K562 (cell line): ENCODE results near the gene IL2RG. TPM values are rescaled to one million over a fixed set of nuclear protein-coding genes. Genes with fewer than 3 reads are reported as not detected.

Experiments
- BMI1 ChIP-seq: fragments of 150-350 bp; IDR thresholded peaks from 2 replicates; pipeline ENCODE4 v1.6.1; 2014; ENCODE audit warnings: low read length
- CBFA2T3 ChIP-seq: fragments of 450-650 bp; IDR thresholded peaks from 2 replicates; pipeline ENCODE4 v1.6.1; 2017
- ESRRB ChIP-seq: fragments of 250-450 bp; sonication (Bioruptor Pico); IDR thresholded peaks from 2 replicates; pipeline ENCODE4 v1.5.0; 2020; ENCODE audit warnings: mild to moderate bottlenecking, moderate library complexity, borderline replicate concordance
- HMG20A ChIP-seq: fragments of 450-650 bp; formaldehyde crosslinking; conservative IDR thresholded peaks from 2 replicates; pipeline ENCODE4 v1.4.0; 2020; ENCODE audit warnings: mild to moderate bottlenecking, mixed read lengths
- PHF8 ChIP-seq: fragments of 200-600 bp; sonication (generic); IDR thresholded peaks from 2 replicates; pipeline ENCODE4 v1.6.1; 2012; ENCODE audit warnings: mixed run types, mild to moderate bottlenecking, inconsistent platforms, low read length, moderate library complexity, borderline replicate concordance
- SMARCA5 ChIP-seq: fragments of 450-650 bp; IDR thresholded peaks from 2 replicates; pipeline ENCODE4 v1.6.1; 2016
- SMC3 ChIP-seq: conservative IDR thresholded peaks from 2 replicates; pipeline ENCODE4 v1.6.1; 2011; ENCODE audit warnings: low read depth, low read length, improper control_type of control experiment; ENCODE audit not compliant: insufficient read depth
- STAT5B ChIP-seq: fragments of 250-450 bp; sonication (Bioruptor Pico); IDR thresholded peaks from 2 replicates; pipeline ENCODE4 v1.8.0; 2021; ENCODE audit warnings: mild to moderate bottlenecking, inconsistent platforms
- TAF15 ChIP-seq: fragments of 200-400 bp; formaldehyde crosslinking; IDR thresholded peaks from 2 replicates; pipeline ENCODE4 v1.6.1; 2017; ENCODE audit warnings: mild to moderate bottlenecking, low read depth, low read length, moderate library complexity
- ZNF3 ChIP-seq: fragments of 250-450 bp; sonication (Bioruptor Pico); IDR thresholded peaks from 2 replicates; pipeline ENCODE4 v1.5.0; 2021; ENCODE audit warnings: mild to moderate bottlenecking, moderate library complexity
- polyA plus RNA-seq, 8 experiments: library from polyadenylated mRNA; depleted of rRNA in 4 of 8; stranded (reverse) in 5 of 8; unstranded in 3 of 8; fragments of >200 nt; fragmentation: Nextera tagmentation in 2 of 8; fragmentation: Illumina TruSeq in 1 of 8; extraction: Ambion mirVana in 2 of 8; extraction: Trizol in 1 of 8; gene quantifications; 2 replicates each; pipeline versions ENCODE4 v1.2.1 to v1.2.3, GENCODE V29; 2011 to 2014; ENCODE audit warnings: inconsistent platforms in 1 of 8, missing spikeins in 1 of 8
- total RNA-seq, 7 experiments: library from RNA; depleted of rRNA in 6 of 7; stranded (reverse); fragments of >200 nt in 6 of 7; fragmentation: Illumina TruSeq in 2 of 7; extraction: Trizol in 2 of 7; gene quantifications; 2 replicates each; pipeline versions ENCODE4 v1.2.1 to v1.2.3, GENCODE V29; 2011 to 2021; ENCODE audit warnings: low replicate concordance in 1 of 7
- TF ChIP-seq, protein P1 (sequence below): fragments of 250-450 bp; sonication (Bioruptor Pico); IDR thresholded peaks from 2 replicates; pipeline ENCODE4 v1.4.0; 2020; ENCODE audit warnings: borderline replicate concordance
- TF ChIP-seq, protein P2 (sequence below): fragments of 250-450 bp; sonication (Bioruptor Pico); IDR thresholded peaks from 2 replicates; pipeline ENCODE4 v1.8.0; 2022; ENCODE audit warnings: moderate library complexity, mild to moderate bottlenecking, inconsistent platforms
- TF ChIP-seq, protein P3 (sequence below): fragments of 450-650 bp; IDR thresholded peaks from 2 replicates; pipeline ENCODE4 v1.6.1; 2016
- TF ChIP-seq, protein P4 (sequence below): IDR thresholded peaks from 2 replicates; pipeline ENCODE4 v1.6.1; 2011; ENCODE audit warnings: borderline replicate concordance, low read depth, mild to moderate bottlenecking, moderate library complexity, low read length; ENCODE audit not compliant: insufficient read depth, poor library complexity, severe bottlenecking
- TF ChIP-seq, protein P5 (sequence below): sonication (generic); formaldehyde crosslinking; IDR thresholded peaks from 2 replicates; pipeline ENCODE4 v1.4.0; 2020; ENCODE audit warnings: mild to moderate bottlenecking, missing genetic modification reagents
- TF ChIP-seq, protein P6 (sequence below): fragments of 250-450 bp; sonication (Bioruptor Pico); IDR thresholded peaks from 2 replicates; pipeline ENCODE4 v1.8.0; 2021; ENCODE audit warnings: moderate library complexity, mild to moderate bottlenecking, inconsistent platforms
- TF ChIP-seq, protein P7 (sequence below): IDR thresholded peaks from 2 replicates; pipeline ENCODE4 v1.6.1; 2011; ENCODE audit not compliant: insufficient read length; ENCODE audit errors: extremely low read depth

Gene IL2RG
- total and polyA plus RNA-seq, 9 of the 15 experiments (the other 6 are each of a cell fraction or from before 2014, with no cell fraction given), result 5.5 to 55.4 (median 19.7) TPM

DNA sequence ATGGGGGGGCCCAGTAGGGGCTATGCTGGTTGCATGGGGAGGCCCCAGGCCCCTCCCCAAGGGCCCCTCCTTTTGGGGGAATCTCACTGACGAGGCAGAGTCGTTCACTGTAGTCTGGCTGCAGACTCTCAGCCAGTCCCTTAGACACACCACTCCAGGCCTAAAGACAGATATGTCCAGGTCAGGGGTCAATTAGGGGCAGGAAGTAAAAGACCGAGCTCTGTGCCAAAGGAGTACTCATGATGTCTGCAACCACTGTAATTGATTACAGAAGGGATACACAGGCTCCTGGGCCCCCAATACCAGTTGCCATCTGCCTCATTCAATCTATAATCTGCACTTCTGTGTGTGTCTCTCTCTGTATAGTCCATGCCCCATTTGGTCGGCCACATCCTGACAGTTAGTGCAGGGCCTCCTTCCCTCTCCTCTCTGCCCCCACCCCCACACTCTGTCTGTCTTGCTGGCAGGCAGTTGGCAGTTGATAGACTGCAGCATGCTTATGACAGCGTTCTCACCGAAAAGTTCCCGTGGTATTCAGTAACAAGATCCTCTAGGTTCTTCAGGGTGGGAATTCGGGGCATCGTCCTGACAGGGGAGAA is 3.5 kb downstream of the IL2RG start (continued):
- TF ChIP-seq, protein P1, sequence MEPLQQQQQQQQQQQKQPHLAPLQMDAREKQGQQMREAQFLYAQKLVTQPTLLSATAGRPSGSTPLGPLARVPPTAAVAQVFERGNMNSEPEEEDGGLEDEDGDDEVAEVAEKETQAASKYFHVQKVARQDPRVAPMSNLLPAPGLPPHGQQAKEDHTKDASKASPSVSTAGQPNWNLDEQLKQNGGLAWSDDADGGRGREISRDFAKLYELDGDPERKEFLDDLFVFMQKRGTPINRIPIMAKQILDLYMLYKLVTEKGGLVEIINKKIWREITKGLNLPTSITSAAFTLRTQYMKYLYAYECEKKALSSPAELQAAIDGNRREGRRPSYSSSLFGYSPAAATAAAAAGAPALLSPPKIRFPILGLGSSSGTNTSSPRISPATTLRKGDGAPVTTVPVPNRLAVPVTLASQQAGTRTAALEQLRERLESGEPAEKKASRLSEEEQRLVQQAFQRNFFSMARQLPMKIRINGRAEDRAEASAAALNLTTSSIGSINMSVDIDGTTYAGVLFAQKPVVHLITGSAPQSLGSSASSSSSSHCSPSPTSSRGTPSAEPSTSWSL, result no peak
- no peak for TF ChIP-seq SMARCA5
- TF ChIP-seq, protein P2, sequence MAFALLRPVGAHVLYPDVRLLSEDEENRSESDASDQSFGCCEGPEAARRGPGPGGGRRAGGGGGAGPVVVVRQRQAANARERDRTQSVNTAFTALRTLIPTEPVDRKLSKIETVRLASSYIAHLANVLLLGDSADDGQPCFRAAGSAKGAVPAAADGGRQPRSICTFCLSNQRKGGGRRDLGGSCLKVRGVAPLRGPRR (CRISPR knock-in tag), result no peak
- TF ChIP-seq, protein P3, sequence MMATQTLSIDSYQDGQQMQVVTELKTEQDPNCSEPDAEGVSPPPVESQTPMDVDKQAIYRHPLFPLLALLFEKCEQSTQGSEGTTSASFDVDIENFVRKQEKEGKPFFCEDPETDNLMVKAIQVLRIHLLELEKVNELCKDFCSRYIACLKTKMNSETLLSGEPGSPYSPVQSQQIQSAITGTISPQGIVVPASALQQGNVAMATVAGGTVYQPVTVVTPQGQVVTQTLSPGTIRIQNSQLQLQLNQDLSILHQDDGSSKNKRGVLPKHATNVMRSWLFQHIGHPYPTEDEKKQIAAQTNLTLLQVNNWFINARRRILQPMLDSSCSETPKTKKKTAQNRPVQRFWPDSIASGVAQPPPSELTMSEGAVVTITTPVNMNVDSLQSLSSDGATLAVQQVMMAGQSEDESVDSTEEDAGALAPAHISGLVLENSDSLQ, result peak; percentile 27; the same call in 1 of the 2 replicates
- no peak for TF ChIP-seq HMG20A (CRISPR knock-in tag)
- TF ChIP-seq, protein P4, sequence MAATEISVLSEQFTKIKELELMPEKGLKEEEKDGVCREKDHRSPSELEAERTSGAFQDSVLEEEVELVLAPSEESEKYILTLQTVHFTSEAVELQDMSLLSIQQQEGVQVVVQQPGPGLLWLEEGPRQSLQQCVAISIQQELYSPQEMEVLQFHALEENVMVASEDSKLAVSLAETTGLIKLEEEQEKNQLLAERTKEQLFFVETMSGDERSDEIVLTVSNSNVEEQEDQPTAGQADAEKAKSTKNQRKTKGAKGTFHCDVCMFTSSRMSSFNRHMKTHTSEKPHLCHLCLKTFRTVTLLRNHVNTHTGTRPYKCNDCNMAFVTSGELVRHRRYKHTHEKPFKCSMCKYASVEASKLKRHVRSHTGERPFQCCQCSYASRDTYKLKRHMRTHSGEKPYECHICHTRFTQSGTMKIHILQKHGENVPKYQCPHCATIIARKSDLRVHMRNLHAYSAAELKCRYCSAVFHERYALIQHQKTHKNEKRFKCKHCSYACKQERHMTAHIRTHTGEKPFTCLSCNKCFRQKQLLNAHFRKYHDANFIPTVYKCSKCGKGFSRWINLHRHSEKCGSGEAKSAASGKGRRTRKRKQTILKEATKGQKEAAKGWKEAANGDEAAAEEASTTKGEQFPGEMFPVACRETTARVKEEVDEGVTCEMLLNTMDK, result no peak
- TF ChIP-seq ESRRB, result no peak
- no peak for TF ChIP-seq STAT5B (CRISPR knock-in tag)
- TF ChIP-seq ZNF3 (CRISPR knock-in tag), result no peak
- no peak for TF ChIP-seq BMI1
- TF ChIP-seq TAF15, result no peak
- TF ChIP-seq, protein P5, sequence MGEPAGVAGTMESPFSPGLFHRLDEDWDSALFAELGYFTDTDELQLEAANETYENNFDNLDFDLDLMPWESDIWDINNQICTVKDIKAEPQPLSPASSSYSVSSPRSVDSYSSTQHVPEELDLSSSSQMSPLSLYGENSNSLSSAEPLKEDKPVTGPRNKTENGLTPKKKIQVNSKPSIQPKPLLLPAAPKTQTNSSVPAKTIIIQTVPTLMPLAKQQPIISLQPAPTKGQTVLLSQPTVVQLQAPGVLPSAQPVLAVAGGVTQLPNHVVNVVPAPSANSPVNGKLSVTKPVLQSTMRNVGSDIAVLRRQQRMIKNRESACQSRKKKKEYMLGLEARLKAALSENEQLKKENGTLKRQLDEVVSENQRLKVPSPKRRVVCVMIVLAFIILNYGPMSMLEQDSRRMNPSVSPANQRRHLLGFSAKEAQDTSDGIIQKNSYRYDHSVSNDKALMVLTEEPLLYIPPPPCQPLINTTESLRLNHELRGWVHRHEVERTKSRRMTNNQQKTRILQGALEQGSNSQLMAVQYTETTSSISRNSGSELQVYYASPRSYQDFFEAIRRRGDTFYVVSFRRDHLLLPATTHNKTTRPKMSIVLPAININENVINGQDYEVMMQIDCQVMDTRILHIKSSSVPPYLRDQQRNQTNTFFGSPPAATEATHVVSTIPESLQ (CRISPR knock-in tag), result no peak
- no peak for TF ChIP-seq SMC3
- TF ChIP-seq, protein P6, sequence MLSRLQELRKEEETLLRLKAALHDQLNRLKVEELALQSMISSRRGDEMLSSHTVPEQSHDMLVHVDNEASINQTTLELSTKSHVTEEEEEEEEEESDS (CRISPR knock-in tag), result no peak
- TF ChIP-seq, protein P7, sequence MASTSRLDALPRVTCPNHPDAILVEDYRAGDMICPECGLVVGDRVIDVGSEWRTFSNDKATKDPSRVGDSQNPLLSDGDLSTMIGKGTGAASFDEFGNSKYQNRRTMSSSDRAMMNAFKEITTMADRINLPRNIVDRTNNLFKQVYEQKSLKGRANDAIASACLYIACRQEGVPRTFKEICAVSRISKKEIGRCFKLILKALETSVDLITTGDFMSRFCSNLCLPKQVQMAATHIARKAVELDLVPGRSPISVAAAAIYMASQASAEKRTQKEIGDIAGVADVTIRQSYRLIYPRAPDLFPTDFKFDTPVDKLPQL, result no peak
- peak; percentile 31; the same call in 1 of the 2 replicates for TF ChIP-seq CBFA2T3
- TF ChIP-seq PHF8, result no peak
